HG02678 (cell line): ENCODE results near the gene ATG4C.
A peak's percentile ranks its signal among the peaks of the same experiment; 100 is the strongest.
"Not testable (repeated sequence)": the region's sequence is repeated elsewhere in the genome, so short reads cannot be mapped to it uniquely, and the experiment has no call there.

Source experiments
- ATAC-seq: cut with Tn5 transposase; IDR thresholded peaks from one replicate; pipeline ENCODE4 v1.9.1; 2021; ENCODE audit warnings: mild to moderate bottlenecking, moderate library complexity; ENCODE audit not compliant: unreplicated experiment

The ATG4C gene

GRCh38 chr1:62774006-62774405 is 9.9 kb upstream of the ATG4C start:
- no peak for ATAC-seq

- no peak for ATAC-seq
These were observed 8.8 kb upstream of the ATG4C start for GRCh38 chr1:62774971-62775595.

- ATAC-seq = no peak
These were observed 5.7 kb upstream of the ATG4C start for GRCh38 chr1:62778208-62778607.

- no peak for ATAC-seq
These were observed 1.9 kb upstream of the ATG4C start for GRCh38 chr1:62781841-62782543.

- ATAC-seq = not testable (repeated sequence)
These were observed 1.3 kb upstream of the ATG4C start for GRCh38 chr1:62782544-62783212.

GRCh38 chr1:62784509-62785365 is 805 bp downstream of the ATG4C start:
- peak; percentile 13 for ATAC-seq

GRCh38 chr1:62790716-62791115 is 6.8 kb downstream of the ATG4C start:
- no peak for ATAC-seq

GRCh38 chr1:62794053-62794452 is 10.1 kb downstream of the ATG4C start:
- no peak for ATAC-seq

GRCh38 chr1:62796221-62796620 is 12.3 kb downstream of the ATG4C start:
- no peak for ATAC-seq

GRCh38 chr1:62799688-62800087 is 15.8 kb downstream of the ATG4C start:
- ATAC-seq = no peak

- peak; percentile 41 for ATAC-seq
These were observed 16.3 kb downstream of the ATG4C start for GRCh38 chr1:62800281-62800680.

GRCh38 chr1:62800825-62801306 is 16.9 kb downstream of the ATG4C start:
- ATAC-seq = peak; percentile 100

- ATAC-seq = peak; percentile 44
These were observed 25.9 kb downstream of the ATG4C start for GRCh38 chr1:62809788-62810187.

- peak; percentile 93 for ATAC-seq
These were observed 26.7 kb downstream of the ATG4C start for GRCh38 chr1:62810420-62811274.

GRCh38 chr1:62823556-62823955 is 39.6 kb downstream of the ATG4C start:
- ATAC-seq = no peak

GRCh38 chr1:62826901-62827300 is 43.0 kb downstream of the ATG4C start:
- no peak for ATAC-seq

GRCh38 chr1:62827786-62828185 is 43.9 kb downstream of the ATG4C start:
- ATAC-seq = not testable (repeated sequence)

- ATAC-seq = no peak
These were observed 48.3 kb downstream of the ATG4C start for GRCh38 chr1:62832276-62832675.

- ATAC-seq = no peak
These were observed 49.6 kb downstream of the ATG4C start for GRCh38 chr1:62833529-62833928.

- no peak for ATAC-seq
These were observed 50.5 kb downstream of the ATG4C start for GRCh38 chr1:62834400-62834961.
